ENCODE results near the gene TMEM51.

Gene TMEM51

DNA sequence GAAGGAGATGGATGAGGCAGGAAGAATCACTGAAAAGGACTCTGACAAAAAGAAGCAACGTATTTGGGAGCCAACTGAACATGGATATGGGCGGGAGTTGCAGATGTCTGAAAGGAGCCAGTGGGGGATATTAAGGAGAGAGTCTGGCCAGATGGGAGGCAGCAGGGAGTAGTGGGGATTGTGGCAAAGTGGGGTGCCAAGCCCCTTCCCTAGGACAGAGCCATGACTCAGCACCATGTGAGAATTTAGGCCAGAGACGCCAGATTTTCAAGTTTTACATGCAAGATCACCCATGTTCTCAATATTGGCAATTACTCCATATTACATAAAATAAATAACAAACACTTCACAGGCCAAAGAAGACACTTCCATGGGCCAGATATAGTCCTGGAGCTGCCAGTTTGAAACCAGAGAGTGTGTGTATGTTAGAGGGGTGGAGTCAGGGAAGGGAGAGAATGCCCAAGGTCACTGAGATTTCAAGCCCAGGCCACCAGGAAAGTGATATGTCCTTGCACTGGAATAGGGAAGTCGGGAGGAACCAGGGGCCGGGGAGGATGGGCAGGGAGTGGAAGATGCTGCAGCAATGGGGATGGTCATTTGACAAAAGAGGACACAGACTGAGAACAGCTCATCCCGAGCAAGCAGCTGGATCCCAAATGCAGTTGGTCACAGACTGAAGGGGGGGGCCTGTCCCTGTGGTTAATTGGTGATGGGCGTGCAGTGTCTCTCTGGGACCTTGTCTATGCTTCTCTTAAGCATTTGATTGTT is 23.5 kb downstream of the TMEM51 start:
- Histone ChIP-seq H3K36me3 (ENCODE audit: control insufficient read depth, insufficient read depth, low read length) (no peaks in the 10 kb centered on the region), H3K9me3 (ENCODE audit: control insufficient read depth, insufficient read depth, low read length) (no peaks in the 10 kb centered on the region), H3K4me3 (ENCODE audit: low read length) (no peak overlapping the region), H3K4me1 (ENCODE audit: control insufficient read depth, insufficient read depth, low read length) (peaks cover 4% of the 10 kb centered on the region; the same call in 1 of the 2 replicates), H3K27ac (ENCODE audit: low read length) (no peak overlapping the region), H3K27me3 (ENCODE audit: control insufficient read depth, insufficient read depth, low read length) (no peaks in the 10 kb centered on the region)
- no peak for DNase-seq (ENCODE audit: low read depth, low spot score)
- no CpG with 5 or more reads among the region's 7 CpGs for WGBS (ENCODE audit: insufficient coverage, insufficient read length)

DNA sequence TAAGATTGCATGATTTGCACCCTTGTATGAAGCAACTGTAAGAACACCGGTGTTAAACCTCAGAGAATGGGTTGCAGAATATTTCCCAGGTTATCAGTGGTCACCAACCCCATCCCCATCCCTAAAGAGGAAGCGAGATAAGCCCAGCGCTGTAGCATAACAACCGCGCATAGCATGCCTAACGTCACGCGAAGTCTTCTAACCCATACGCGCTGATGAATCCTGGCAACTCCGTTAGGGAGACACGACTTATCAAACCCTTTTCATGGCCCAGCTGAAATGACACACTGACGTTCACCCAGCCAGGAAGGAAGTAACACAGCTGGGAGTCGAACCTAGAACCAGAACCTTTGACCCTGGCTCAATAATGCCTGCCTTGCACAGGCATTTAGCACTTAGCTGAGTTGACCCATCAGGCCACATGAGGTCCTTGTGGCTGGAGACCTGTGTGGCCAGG is 24.2 kb downstream of the TMEM51 start:
- no peak for DNase-seq (ENCODE audit: low read depth, low spot score)
- WGBS (ENCODE audit: insufficient coverage, insufficient read length) = no CpG with 5 or more reads among the region's 14 CpGs
- no peak overlapping the region for H3K4me3 ChIP-seq (ENCODE audit: low read length)
- no peaks in the 10 kb centered on the region for H3K27me3 ChIP-seq (ENCODE audit: control insufficient read depth, insufficient read depth, low read length)
- peaks cover 4% of the 10 kb centered on the region; the same call in 1 of the 2 replicates for H3K4me1 ChIP-seq (ENCODE audit: control insufficient read depth, insufficient read depth, low read length)
- no peaks in the 10 kb centered on the region for H3K9me3 ChIP-seq (ENCODE audit: control insufficient read depth, insufficient read depth, low read length)
- H3K27ac ChIP-seq (ENCODE audit: low read length) = no peak overlapping the region
- no peaks in the 10 kb centered on the region for H3K36me3 ChIP-seq (ENCODE audit: control insufficient read depth, insufficient read depth, low read length)

DNA sequence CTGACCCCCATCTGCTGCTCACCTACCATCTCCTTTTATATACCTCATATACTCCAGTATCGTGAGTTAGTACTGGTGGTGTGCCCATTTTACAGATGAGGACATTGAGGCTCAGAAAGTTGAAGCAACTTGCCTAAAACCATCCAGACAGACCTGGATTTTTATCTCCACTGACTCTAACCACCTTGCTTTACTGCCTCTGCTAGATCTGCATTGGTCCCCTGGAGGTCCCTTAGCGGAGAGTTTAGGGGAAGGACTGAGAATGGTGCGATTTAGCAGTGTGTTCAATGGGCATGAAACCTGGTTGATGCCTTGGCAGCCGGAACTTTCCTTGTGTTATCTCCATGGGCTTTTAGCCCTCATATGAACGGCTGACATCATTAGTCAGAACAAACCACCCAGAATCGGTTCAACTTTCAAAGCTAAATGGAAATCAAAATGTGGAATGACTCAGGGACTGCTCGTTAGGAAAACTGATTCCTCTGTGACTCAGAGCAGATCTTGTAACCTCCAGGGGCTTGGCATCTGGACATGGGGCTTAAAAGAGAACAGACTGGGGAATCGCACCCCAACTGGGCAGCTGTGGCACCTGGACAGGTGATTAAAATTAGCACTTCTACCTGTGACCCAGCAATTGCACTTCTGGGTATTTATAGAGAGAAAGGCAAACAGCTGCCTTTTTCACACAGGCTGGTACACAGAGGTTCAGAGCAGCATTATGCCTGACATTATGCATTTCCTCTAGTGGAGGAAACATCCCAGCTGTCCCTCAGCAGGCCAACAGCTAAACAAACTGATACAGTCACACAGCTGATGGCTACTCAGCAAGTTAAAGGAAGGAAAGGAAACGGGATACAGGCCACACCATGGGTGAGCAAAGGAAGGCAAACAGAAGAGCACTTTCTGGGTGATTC is 25.3 kb downstream of the TMEM51 start:
- WGBS (ENCODE audit: insufficient coverage, insufficient read length) = no CpG with 5 or more reads among the region's 9 CpGs
- H3K9me3 ChIP-seq (ENCODE audit: control insufficient read depth, insufficient read depth, low read length) = no peaks in the 10 kb centered on the region
- DNase-seq (ENCODE audit: low read depth, low spot score) = no peak
- no peaks in the 10 kb centered on the region for H3K27me3 ChIP-seq (ENCODE audit: control insufficient read depth, insufficient read depth, low read length)
- no peaks in the 10 kb centered on the region for H3K36me3 ChIP-seq (ENCODE audit: control insufficient read depth, insufficient read depth, low read length)
- H3K4me3 ChIP-seq (ENCODE audit: low read length) = no peak overlapping the region
- peaks cover 4% of the 10 kb centered on the region; the same call in 1 of the 2 replicates for H3K4me1 ChIP-seq (ENCODE audit: control insufficient read depth, insufficient read depth, low read length)
- H3K27ac ChIP-seq (ENCODE audit: low read length) = no peak overlapping the region

DNA sequence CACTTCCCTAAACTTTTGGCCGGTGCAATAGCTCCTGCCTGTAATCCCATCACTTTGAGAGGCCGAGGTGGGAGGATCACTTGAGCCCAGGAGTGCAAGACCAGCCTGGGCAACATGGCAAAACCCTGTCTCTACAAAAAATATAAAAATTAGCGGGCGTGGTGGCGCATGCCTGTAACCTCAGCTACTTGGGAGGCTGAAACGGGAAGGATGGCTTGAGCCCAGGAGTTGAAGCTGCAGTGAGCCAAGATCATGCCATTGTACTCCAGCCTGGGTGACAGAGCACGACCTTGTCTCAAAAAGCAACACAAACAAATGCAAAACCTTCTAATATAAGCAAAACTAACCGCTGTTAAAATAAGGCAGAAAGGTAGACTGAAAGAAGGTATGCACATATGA is 25.9 kb downstream of the TMEM51 start:
- Histone ChIP-seq H3K27ac (ENCODE audit: low read length) (no peak overlapping the region), H3K9me3 (ENCODE audit: control insufficient read depth, insufficient read depth, low read length) (no peaks in the 10 kb centered on the region), H3K4me3 (ENCODE audit: low read length) (no peak overlapping the region), H3K36me3 (ENCODE audit: control insufficient read depth, insufficient read depth, low read length) (no peaks in the 10 kb centered on the region), H3K27me3 (ENCODE audit: control insufficient read depth, insufficient read depth, low read length) (no peaks in the 10 kb centered on the region), H3K4me1 (ENCODE audit: control insufficient read depth, insufficient read depth, low read length) (peaks cover 4% of the 10 kb centered on the region; the same call in 1 of the 2 replicates)
- no peak for DNase-seq (ENCODE audit: low read depth, low spot score)
- no CpG with 5 or more reads among the region's 8 CpGs for WGBS (ENCODE audit: insufficient coverage, insufficient read length)

DNA sequence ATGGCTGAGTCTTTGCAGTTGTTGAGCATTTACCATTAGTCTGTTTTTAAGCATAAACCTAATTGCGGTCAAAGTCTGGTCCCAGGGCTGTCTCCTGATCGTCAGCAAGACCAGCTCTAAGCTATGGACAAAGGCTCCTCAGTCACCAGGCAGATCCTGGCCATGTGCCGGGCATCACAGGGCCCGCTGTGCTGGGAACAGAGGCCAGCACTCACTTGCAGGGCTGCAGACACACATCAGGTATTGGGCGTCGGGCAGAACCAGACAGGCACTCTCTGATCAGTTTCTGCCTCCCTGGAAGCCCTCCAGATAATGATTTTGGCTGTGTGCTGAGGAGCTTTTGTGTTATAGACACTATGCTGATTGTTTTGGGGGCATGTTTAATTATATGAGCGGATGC is 26.6 kb downstream of the TMEM51 start:
- no peak for DNase-seq (ENCODE audit: low read depth, low spot score)
- Histone ChIP-seq H3K4me1 (ENCODE audit: control insufficient read depth, insufficient read depth, low read length) (peaks cover 4% of the 10 kb centered on the region; the same call in 1 of the 2 replicates), H3K9me3 (ENCODE audit: control insufficient read depth, insufficient read depth, low read length) (no peaks in the 10 kb centered on the region), H3K4me3 (ENCODE audit: low read length) (no peak overlapping the region), H3K27me3 (ENCODE audit: control insufficient read depth, insufficient read depth, low read length) (no peaks in the 10 kb centered on the region), H3K36me3 (ENCODE audit: control insufficient read depth, insufficient read depth, low read length) (no peaks in the 10 kb centered on the region), H3K27ac (ENCODE audit: low read length) (no peak overlapping the region)
- WGBS (ENCODE audit: insufficient coverage, insufficient read length) = no CpG with 5 or more reads among the region's 7 CpGs

DNA sequence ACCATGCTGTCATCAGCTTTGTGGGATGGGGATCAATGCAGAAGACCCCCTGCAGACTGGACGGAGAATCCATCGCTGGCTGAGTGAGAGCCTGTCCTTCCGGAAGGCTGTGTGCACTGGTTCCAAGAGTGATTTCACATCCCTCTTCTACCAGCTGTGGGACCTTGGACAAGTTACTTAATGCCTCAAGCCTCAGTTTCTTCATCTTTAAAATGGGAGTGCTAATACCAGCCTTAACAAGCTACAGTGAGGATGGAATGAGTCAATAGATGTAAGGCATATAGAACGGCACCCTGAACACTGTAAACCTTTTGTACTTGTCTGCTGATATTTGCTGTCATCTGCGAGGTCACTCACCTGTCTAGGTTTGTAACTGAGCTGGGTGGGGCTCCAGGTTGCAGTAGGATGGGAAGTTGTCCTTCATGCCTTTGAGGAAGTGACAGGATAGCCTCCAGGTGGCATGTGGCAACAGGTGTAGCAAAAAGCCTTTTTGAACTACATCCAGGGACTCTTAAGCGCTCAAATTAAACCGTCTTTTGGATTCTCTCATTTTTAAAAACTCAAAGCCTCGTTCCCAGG is 27.5 kb downstream of the TMEM51 start:
- WGBS (ENCODE audit: insufficient coverage, insufficient read length) = no CpG with 5 or more reads among the region's 8 CpGs
- Histone ChIP-seq H3K9me3 (ENCODE audit: control insufficient read depth, insufficient read depth, low read length) (no peaks in the 10 kb centered on the region), H3K4me3 (ENCODE audit: low read length) (no peak overlapping the region), H3K36me3 (ENCODE audit: control insufficient read depth, insufficient read depth, low read length) (no peaks in the 10 kb centered on the region), H3K27ac (ENCODE audit: low read length) (no peak overlapping the region), H3K27me3 (ENCODE audit: control insufficient read depth, insufficient read depth, low read length) (no peaks in the 10 kb centered on the region), H3K4me1 (ENCODE audit: control insufficient read depth, insufficient read depth, low read length) (peaks cover 5% of the 10 kb centered on the region; the same call in 1 of the 2 replicates)
- DNase-seq (ENCODE audit: low read depth, low spot score) = no peak

DNA sequence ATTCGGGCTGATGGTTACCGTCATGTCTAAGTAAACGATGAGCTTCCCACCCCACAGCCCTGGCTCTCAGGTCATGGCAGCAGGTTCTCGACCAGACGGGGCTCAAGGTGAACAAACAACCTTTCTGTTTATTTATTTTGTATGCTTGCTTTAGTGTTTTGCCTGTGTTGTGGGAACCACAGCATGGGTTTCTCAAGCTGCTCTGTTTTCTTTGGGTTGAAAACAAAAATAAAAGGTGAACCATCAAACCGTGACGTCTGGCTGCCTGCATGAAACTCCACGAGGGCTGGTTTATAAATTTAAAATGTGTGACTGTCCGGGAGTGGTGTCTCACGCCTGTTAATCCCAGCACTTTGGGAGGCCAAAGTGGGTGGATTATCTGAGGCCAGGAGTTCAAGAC is 28.0 kb downstream of the TMEM51 start:
- Histone ChIP-seq H3K9me3 (ENCODE audit: control insufficient read depth, insufficient read depth, low read length) (no peaks in the 10 kb centered on the region), H3K27me3 (ENCODE audit: control insufficient read depth, insufficient read depth, low read length) (no peaks in the 10 kb centered on the region), H3K36me3 (ENCODE audit: control insufficient read depth, insufficient read depth, low read length) (no peaks in the 10 kb centered on the region), H3K4me3 (ENCODE audit: low read length) (no peak overlapping the region), H3K4me1 (ENCODE audit: control insufficient read depth, insufficient read depth, low read length) (peaks cover 5% of the 10 kb centered on the region; the same call in 1 of the 2 replicates), H3K27ac (ENCODE audit: low read length) (no peak overlapping the region)
- WGBS (ENCODE audit: insufficient coverage, insufficient read length) = no CpG with 5 or more reads among the region's 10 CpGs
- DNase-seq (ENCODE audit: low read depth, low spot score) = no peak

DNA sequence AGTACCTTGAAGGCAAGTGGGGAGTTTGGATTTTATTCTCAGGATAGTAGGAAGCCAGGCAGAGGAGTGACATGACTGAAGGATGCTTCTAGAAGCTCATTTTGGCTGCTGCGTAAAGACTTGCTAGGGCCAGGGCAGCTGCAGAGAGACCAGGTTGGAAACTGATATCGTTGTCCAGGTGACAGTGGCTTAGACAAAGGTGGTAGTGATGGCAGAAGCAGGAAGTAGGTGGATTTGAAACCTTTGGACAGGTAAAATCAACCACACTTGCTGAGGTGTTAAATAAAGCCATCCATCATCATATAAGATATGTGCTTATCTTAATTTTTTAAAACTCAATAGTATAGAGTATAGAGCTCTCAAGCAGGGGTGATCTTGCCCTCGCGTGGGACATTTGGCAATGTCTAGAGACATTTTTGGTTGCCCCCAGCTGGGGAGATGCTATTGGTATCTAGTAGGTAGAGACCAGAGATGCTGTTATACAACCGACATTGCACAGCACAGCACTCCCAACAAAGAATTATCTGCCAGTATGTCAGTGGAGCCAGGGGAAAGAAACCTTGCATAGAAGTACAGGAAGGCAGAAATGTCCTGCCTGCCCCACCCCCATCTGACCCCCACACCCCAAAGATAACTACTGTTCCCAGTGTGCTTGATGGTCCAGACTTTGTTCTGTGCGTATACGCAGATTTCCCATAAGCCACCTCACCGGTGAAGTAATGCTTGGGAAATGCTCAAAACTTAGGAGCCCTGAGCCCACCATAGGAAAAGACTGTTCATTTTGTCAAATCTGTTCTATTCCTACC is 31.1 kb downstream of the TMEM51 start:
- Histone ChIP-seq H3K4me3 (ENCODE audit: low read length) (no peak overlapping the region), H3K4me1 (ENCODE audit: control insufficient read depth, insufficient read depth, low read length) (peaks cover 13% of the 10 kb centered on the region), H3K36me3 (ENCODE audit: control insufficient read depth, insufficient read depth, low read length) (no peaks in the 10 kb centered on the region), H3K27ac (ENCODE audit: low read length) (no peak overlapping the region), H3K27me3 (ENCODE audit: control insufficient read depth, insufficient read depth, low read length) (no peaks in the 10 kb centered on the region), H3K9me3 (ENCODE audit: control insufficient read depth, insufficient read depth, low read length) (no peaks in the 10 kb centered on the region)
- no CpG with 5 or more reads among the region's 8 CpGs for WGBS (ENCODE audit: insufficient coverage, insufficient read length)
- no peak for DNase-seq (ENCODE audit: low read depth, low spot score)

DNA sequence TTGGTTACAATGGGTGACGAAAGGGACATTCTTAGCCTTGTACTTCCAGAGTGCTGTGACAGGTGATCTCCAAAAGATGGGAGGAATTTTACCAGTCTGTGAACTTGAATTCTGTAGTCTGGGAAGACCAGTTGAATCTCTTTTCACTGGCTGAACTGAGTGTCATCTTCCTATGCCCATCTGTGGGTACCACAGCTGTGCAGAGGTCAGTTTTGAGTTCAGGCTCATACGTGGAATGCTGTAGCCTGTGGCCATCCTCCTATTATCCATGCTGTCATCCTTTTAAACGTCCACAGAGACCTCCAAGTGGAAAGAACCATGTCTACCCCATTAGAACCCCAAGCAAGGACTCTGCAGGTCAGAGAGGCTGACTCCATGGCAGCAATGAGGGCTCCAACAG is 32.1 kb downstream of the TMEM51 start:
- Histone ChIP-seq H3K4me1 (ENCODE audit: control insufficient read depth, insufficient read depth, low read length) (peaks cover 13% of the 10 kb centered on the region), H3K27ac (ENCODE audit: low read length) (no peak overlapping the region), H3K36me3 (ENCODE audit: control insufficient read depth, insufficient read depth, low read length) (no peaks in the 10 kb centered on the region), H3K27me3 (ENCODE audit: control insufficient read depth, insufficient read depth, low read length) (no peaks in the 10 kb centered on the region), H3K4me3 (ENCODE audit: low read length) (no peak overlapping the region), H3K9me3 (ENCODE audit: control insufficient read depth, insufficient read depth, low read length) (no peaks in the 10 kb centered on the region)
- no CpG with 5 or more reads among the region's 3 CpGs for WGBS (ENCODE audit: insufficient coverage, insufficient read length)
- DNase-seq (ENCODE audit: low read depth, low spot score) = no peak

Data from iPS DF 6.9 (cell line).